GM23338 (cell line): ENCODE data around the gene CACNA2D1.

ENCODE experiments used
- EZH2 ChIP-seq: fragments of 200-600 bp; sonication (generic); IDR thresholded peaks from one replicate; pipeline ENCODE4 v1.8.0; 2017; ENCODE audit warnings: antibody characterized with exemption, mild to moderate bottlenecking, low read depth; ENCODE audit not compliant: unreplicated experiment
- POLR2AphosphoS5 ChIP-seq: IDR thresholded peaks from 2 replicates; pipeline ENCODE4 v1.6.1; 2016; ENCODE audit warnings: antibody characterized with exemption, low read depth
- TF ChIP-seq, protein P1 (sequence below), 2 experiments: fragments of 200-600 bp in 1 of 2; sonication (generic) in 1 of 2; conservative IDR thresholded peaks; 2 replicates each; pipeline versions ENCODE4 v1.5.1 to v1.6.1; 2016 to 2017; ENCODE audit warnings: antibody characterized with exemption in 2 of 2, low read depth in 2 of 2, mild to moderate bottlenecking in 2 of 2, moderate library complexity in 1 of 2
- TF ChIP-seq, protein P2 (sequence below): IDR thresholded peaks from one replicate; pipeline ENCODE4 v1.6.1; 2018; ENCODE audit warnings: antibody characterized with exemption; ENCODE audit not compliant: unreplicated experiment

DNA sequence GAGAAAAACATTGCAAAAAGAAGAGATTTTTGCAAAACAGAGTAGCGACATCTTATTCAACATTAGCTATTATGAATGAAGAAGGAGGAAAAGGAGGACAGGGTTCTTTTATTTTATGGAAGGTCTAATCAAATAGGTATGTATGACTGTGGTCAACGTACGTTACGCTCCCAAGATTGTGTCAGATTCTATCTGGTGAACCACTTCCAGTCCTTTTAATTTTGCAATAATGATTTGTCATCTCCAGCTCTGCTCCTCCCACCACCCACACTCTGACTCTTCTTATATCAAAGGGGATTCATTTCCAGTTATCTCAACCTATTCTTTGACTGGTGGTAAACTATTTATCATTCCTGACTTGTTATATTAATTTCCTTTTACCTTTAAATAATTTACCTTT lies 259.9 kb downstream of the CACNA2D1 start:
- TF ChIP-seq, protein P1, sequence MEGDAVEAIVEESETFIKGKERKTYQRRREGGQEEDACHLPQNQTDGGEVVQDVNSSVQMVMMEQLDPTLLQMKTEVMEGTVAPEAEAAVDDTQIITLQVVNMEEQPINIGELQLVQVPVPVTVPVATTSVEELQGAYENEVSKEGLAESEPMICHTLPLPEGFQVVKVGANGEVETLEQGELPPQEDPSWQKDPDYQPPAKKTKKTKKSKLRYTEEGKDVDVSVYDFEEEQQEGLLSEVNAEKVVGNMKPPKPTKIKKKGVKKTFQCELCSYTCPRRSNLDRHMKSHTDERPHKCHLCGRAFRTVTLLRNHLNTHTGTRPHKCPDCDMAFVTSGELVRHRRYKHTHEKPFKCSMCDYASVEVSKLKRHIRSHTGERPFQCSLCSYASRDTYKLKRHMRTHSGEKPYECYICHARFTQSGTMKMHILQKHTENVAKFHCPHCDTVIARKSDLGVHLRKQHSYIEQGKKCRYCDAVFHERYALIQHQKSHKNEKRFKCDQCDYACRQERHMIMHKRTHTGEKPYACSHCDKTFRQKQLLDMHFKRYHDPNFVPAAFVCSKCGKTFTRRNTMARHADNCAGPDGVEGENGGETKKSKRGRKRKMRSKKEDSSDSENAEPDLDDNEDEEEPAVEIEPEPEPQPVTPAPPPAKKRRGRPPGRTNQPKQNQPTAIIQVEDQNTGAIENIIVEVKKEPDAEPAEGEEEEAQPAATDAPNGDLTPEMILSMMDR (conservative IDR thresholded peaks at IDR 0.05; ENCODE audit: low read depth in 2 of 2): no peak
- TF ChIP-seq, protein P2, sequence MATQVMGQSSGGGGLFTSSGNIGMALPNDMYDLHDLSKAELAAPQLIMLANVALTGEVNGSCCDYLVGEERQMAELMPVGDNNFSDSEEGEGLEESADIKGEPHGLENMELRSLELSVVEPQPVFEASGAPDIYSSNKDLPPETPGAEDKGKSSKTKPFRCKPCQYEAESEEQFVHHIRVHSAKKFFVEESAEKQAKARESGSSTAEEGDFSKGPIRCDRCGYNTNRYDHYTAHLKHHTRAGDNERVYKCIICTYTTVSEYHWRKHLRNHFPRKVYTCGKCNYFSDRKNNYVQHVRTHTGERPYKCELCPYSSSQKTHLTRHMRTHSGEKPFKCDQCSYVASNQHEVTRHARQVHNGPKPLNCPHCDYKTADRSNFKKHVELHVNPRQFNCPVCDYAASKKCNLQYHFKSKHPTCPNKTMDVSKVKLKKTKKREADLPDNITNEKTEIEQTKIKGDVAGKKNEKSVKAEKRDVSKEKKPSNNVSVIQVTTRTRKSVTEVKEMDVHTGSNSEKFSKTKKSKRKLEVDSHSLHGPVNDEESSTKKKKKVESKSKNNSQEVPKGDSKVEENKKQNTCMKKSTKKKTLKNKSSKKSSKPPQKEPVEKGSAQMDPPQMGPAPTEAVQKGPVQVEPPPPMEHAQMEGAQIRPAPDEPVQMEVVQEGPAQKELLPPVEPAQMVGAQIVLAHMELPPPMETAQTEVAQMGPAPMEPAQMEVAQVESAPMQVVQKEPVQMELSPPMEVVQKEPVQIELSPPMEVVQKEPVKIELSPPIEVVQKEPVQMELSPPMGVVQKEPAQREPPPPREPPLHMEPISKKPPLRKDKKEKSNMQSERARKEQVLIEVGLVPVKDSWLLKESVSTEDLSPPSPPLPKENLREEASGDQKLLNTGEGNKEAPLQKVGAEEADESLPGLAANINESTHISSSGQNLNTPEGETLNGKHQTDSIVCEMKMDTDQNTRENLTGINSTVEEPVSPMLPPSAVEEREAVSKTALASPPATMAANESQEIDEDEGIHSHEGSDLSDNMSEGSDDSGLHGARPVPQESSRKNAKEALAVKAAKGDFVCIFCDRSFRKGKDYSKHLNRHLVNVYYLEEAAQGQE: no peak
- TF ChIP-seq EZH2 (no peak), POLR2AphosphoS5 (no peak)
